Measurements from ENCODE around the gene USP40.

GRCh38 chr2:233436191-233436581 is 130.4 kb downstream of the USP40 start:
- TF ChIP-seq, protein P1, sequence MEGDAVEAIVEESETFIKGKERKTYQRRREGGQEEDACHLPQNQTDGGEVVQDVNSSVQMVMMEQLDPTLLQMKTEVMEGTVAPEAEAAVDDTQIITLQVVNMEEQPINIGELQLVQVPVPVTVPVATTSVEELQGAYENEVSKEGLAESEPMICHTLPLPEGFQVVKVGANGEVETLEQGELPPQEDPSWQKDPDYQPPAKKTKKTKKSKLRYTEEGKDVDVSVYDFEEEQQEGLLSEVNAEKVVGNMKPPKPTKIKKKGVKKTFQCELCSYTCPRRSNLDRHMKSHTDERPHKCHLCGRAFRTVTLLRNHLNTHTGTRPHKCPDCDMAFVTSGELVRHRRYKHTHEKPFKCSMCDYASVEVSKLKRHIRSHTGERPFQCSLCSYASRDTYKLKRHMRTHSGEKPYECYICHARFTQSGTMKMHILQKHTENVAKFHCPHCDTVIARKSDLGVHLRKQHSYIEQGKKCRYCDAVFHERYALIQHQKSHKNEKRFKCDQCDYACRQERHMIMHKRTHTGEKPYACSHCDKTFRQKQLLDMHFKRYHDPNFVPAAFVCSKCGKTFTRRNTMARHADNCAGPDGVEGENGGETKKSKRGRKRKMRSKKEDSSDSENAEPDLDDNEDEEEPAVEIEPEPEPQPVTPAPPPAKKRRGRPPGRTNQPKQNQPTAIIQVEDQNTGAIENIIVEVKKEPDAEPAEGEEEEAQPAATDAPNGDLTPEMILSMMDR (IDR thresholded peaks at IDR 0.05; ENCODE audit: low read depth, low read length) = no peak
- TF ChIP-seq EZH2phosphoT487 (IDR thresholded peaks at IDR 0.05; ENCODE audit: low read depth) = no peak

Data from OCI-LY3 (cell line).